Calu3 (cell line): ENCODE measurements around the gene TNNT2. TPM values are rescaled to one million over a fixed set of nuclear protein-coding genes. Genes with fewer than 3 reads are reported as not detected.

ENCODE experiments used
- BruUV-seq: library from RNA; stranded (reverse); fragments of 400-500 nt; replicated peaks from 2 replicates; lab custom pipeline; 2021; lab: Mats Ljungman, UMichigan
- CTCF ChIA-PET: fragments of 300-600 bp; sonication (Branson Sonifier 250); formaldehyde crosslinking; loops from one replicate; lab custom pipeline; 2022; ENCODE audit warnings: antibody characterized with exemption; lab: Charles Lee
- DNase-seq: peaks from one replicate; pipeline ENCODE4 v3.0.0; 2022
- H3K27ac Mint-ChIP-seq: one replicate; pipeline ENCODE4 v1.8.0; 2022; ENCODE audit warnings: mixed read lengths; ENCODE audit not compliant: unreplicated experiment
- H3K27me3 Mint-ChIP-seq: one replicate; pipeline ENCODE4 v1.8.0; 2022; ENCODE audit warnings: mixed read lengths; ENCODE audit not compliant: unreplicated experiment
- H3K36me3 Mint-ChIP-seq: one replicate; pipeline ENCODE4 v1.8.0; 2022; ENCODE audit warnings: mild to moderate bottlenecking, moderate library complexity, mixed read lengths; ENCODE audit not compliant: insufficient read depth, unreplicated experiment
- H3K4me1 Mint-ChIP-seq: one replicate; pipeline ENCODE4 v1.8.0; 2022; ENCODE audit warnings: mild to moderate bottlenecking, low read depth, mixed read lengths; ENCODE audit not compliant: unreplicated experiment
- H3K4me3 Mint-ChIP-seq: one replicate; pipeline ENCODE4 v1.8.0; 2022; ENCODE audit warnings: mild to moderate bottlenecking, low read depth, moderate library complexity, mixed read lengths; ENCODE audit not compliant: unreplicated experiment
- H3K9me3 Mint-ChIP-seq: one replicate; pipeline ENCODE4 v1.8.0; 2022; ENCODE audit warnings: low read depth, mixed read lengths; ENCODE audit not compliant: unreplicated experiment
- intact Hi-C: fragments of 100-400 bp; cut with micrococcal nuclease; formaldehyde crosslinking; loops from one replicate; pipeline ENCODE4 v1.10.0; 2022; ENCODE audit not compliant: unreplicated experiment
- total RNA-seq: library from RNA; stranded (reverse); gene quantifications from 2 replicates; pipeline ENCODE4 v1.2.3, GENCODE V29; 2022
- TF ChIP-seq, protein P1 (sequence below): fragments of 200-600 bp; IDR thresholded peaks from one replicate; pipeline ENCODE4 v1.8.0; 2022; ENCODE audit warnings: antibody characterized with exemption; ENCODE audit not compliant: unreplicated experiment

Gene TNNT2
- total RNA-seq, 1 experiment from 2014 or later, result 1.4 TPM

GRCh38 chr1:201335901-201336300 lies 41.6 kb downstream of the TNNT2 start:
- no peaks in the 10 kb centered on the region for H3K4me1 Mint-ChIP-seq
- CTCF ChIA-PET, result no interaction called here
- H3K9me3 Mint-ChIP-seq, result no peaks in the 10 kb centered on the region
- H3K4me3 Mint-ChIP-seq, result no peak overlapping the region
- DNase-seq, result no peak
- peaks cover 40% of the 10 kb centered on the region for H3K27me3 Mint-ChIP-seq
- TF ChIP-seq, protein P1, sequence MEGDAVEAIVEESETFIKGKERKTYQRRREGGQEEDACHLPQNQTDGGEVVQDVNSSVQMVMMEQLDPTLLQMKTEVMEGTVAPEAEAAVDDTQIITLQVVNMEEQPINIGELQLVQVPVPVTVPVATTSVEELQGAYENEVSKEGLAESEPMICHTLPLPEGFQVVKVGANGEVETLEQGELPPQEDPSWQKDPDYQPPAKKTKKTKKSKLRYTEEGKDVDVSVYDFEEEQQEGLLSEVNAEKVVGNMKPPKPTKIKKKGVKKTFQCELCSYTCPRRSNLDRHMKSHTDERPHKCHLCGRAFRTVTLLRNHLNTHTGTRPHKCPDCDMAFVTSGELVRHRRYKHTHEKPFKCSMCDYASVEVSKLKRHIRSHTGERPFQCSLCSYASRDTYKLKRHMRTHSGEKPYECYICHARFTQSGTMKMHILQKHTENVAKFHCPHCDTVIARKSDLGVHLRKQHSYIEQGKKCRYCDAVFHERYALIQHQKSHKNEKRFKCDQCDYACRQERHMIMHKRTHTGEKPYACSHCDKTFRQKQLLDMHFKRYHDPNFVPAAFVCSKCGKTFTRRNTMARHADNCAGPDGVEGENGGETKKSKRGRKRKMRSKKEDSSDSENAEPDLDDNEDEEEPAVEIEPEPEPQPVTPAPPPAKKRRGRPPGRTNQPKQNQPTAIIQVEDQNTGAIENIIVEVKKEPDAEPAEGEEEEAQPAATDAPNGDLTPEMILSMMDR, result no peak
- no peak overlapping the region for H3K27ac Mint-ChIP-seq
- no peaks in the 10 kb centered on the region for H3K36me3 Mint-ChIP-seq
- no TSS peak for BruUV-seq
- intact Hi-C loops, result no loop called here

DNA sequence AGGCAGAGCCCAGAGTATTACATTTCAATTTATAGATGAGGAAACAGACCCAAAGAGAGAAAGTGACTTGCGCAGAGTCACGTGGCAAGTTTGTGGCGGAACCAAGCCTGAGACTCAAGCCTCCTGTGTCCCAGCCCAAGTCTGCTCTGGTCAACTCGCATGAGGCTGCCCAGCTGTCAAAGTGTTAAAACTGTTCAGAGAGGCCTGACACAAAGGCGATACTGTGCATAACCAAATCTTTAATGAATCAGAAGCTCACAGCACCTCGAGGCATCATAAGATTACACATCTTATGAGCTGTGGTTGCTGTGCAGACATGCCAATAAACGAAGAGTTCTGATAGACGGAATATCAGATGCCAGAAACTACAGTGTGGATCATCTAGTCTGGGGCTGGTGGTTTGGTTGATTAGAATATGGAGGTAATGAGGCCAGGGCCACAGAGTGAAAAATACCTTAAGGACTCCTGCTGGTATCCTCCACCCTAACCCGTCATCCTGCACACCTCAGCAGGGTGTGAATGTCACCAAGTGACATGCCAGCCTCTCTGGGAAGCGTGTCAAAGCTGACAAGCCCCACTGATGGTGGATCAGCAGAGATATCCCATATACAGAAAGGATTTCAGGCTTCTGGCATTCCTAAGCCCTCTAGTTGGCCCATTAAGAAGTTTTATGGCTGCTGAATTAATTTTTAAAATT lies 42.2 kb downstream of the TNNT2 start:
- Mint-ChIP-seq H3K4me3 (no peak overlapping the region), H3K36me3 (no peaks in the 10 kb centered on the region), H3K27me3 (peaks cover 46% of the 10 kb centered on the region), H3K4me1 (no peaks in the 10 kb centered on the region), H3K27ac (no peak overlapping the region), H3K9me3 (no peaks in the 10 kb centered on the region)
- no peak for DNase-seq
- TF ChIP-seq, protein P1, result no peak
- BruUV-seq, result no TSS peak
- intact Hi-C loops, result no loop called here
- CTCF ChIA-PET, result no interaction called here

- Mint-ChIP-seq H3K36me3 (no peaks in the 10 kb centered on the region), H3K27ac (no peak overlapping the region), H3K27me3 (peaks cover 53% of the 10 kb centered on the region), H3K4me1 (no peaks in the 10 kb centered on the region), H3K4me3 (no peak overlapping the region), H3K9me3 (no peaks in the 10 kb centered on the region)
- DNase-seq, result no peak
- intact Hi-C loops, result no loop called here
- no TSS peak for BruUV-seq
- CTCF ChIA-PET, result no interaction called here
- TF ChIP-seq, protein P1, result no peak
Measured at GRCh38 chr1:201334325-201335173, 42.9 kb downstream of the TNNT2 start.

GRCh38 chr1:201332616-201333335 lies 44.7 kb downstream of the TNNT2 start:
- CTCF ChIA-PET, result no interaction called here
- Mint-ChIP-seq H3K4me3 (no peak overlapping the region), H3K4me1 (no peaks in the 10 kb centered on the region), H3K36me3 (no peaks in the 10 kb centered on the region), H3K27ac (no peak overlapping the region), H3K27me3 (peaks cover 51% of the 10 kb centered on the region), H3K9me3 (no peaks in the 10 kb centered on the region)
- no peak for DNase-seq
- no TSS peak for BruUV-seq
- TF ChIP-seq, protein P1, result no peak
- intact Hi-C loops, result no loop called here
